Measurements from ENCODE around the gene WDR31. TPM values are rescaled to one million over a fixed set of nuclear protein-coding genes. Genes with fewer than 3 reads are reported as not detected.
"Not testable (repeated sequence)": the region's sequence is repeated elsewhere in the genome, so short reads cannot be mapped to it uniquely, and the experiment has no call there.

Gene WDR31
- total and polyA plus RNA-seq, 9 donors = 1.2 to 3.3 (median 2.4) TPM

DNA sequence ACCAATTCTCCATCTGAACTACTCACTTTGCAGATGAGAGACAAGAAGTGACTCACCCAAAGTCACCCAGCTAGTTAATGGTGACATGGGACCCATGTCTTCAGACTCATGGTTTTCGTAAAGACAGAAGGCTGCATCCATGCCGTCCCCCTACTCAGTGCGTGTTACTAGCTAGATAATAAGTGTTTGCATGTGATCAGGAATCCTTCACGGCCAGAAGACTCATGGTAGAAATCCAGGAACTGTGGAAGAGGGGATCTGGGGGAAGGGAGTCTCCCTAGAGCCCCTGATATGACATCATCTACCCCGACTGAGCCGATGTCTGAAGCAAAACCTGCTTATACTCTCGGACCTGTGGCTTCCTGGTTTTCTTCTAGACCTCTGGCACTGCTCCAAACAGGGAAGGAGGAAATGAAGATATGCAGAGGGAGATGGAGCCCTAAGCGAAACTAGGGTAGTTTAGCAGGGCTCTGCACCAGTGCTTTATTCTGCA lies 40.2 kb downstream of the WDR31 start:
- H3K36me3 ChIP-seq (ENCODE audit: control insufficient read depth, insufficient read depth, low read length) = no peaks in the 10 kb centered on the region
- peaks cover 7% of the 10 kb centered on the region for H3K27me3 ChIP-seq (ENCODE audit: control insufficient read depth, insufficient read depth, low read length)
- DNase-seq = peak; percentile 77
- H3K9me3 ChIP-seq (replicated peaks; ENCODE audit: control insufficient read depth, low read depth, low read length) = no peaks in the 10 kb centered on the region
- peaks cover 2% of the 10 kb centered on the region for H3K4me1 ChIP-seq (ENCODE audit: control insufficient read depth, insufficient read depth, low read length)
- H3K4me3 ChIP-seq (ENCODE audit: low read length) = no peak overlapping the region
- no peak overlapping the region for H3K27ac ChIP-seq (ENCODE audit: low read length)
- WGBS (ENCODE audit: insufficient coverage) = no CpG with 5 or more reads among the region's 8 CpGs

DNA sequence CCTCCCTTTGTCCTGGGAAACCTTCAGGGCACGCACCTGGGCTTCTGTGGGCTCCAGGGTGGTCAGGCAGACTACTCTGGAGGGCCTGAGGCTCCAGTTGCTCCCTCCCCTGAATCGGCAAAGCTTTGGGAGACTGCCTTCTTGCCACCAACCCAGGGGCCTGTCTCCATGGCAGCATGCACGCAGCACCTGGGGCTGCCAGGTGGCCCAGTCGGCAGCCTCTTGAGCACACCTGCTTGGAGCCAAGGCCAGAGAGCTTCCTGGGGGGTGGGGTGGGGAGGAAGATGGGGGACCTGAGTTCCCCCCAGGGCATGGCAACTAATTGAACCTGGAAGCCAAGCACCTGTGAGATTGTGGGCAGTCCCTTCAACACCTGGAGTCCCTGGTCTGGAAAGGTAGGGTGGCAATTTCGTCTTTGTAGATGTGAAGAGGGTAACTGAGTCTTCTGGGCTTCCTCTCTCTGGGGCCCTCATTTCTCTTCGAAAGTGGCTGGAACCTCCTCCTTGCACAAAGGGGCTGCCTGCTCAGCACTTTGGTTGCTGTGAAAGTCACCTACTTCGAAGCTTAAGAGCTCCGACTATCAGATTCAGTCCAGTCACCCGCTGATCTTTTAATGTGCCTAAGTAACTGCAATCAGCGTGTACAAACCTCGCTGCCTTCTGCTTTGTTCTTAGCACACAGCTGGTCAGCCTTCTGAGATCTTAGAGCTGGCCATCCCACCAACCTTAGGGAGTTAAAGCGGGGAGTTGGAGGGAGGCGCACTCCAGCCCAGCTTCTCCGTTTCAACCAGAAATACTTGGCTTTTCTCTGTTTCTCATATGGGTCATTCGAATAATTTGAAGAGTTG lies 40.9 kb downstream of the WDR31 start:
- Histone ChIP-seq H3K4me1 (ENCODE audit: control insufficient read depth, insufficient read depth, low read length) (peaks cover 2% of the 10 kb centered on the region), H3K27me3 (ENCODE audit: control insufficient read depth, insufficient read depth, low read length) (peaks cover 7% of the 10 kb centered on the region), H3K27ac (ENCODE audit: low read length) (no peak overlapping the region), H3K9me3 (replicated peaks; ENCODE audit: control insufficient read depth, low read depth, low read length) (no peaks in the 10 kb centered on the region), H3K36me3 (ENCODE audit: control insufficient read depth, insufficient read depth, low read length) (peaks cover under 1% of the 10 kb centered on the region), H3K4me3 (ENCODE audit: low read length) (no peak overlapping the region)
- 78% methylated on average over 7 of the region's 15 CpGs for WGBS (ENCODE audit: insufficient coverage)
- DNase-seq = no peak

GRCh38 chr9:113298311-113298710 lies 41.8 kb downstream of the WDR31 start:
- H3K9me3 ChIP-seq (replicated peaks; ENCODE audit: control insufficient read depth, low read depth, low read length) = no peaks in the 10 kb centered on the region
- H3K27ac ChIP-seq (ENCODE audit: low read length) = no peak overlapping the region
- no peak for DNase-seq
- H3K27me3 ChIP-seq (ENCODE audit: control insufficient read depth, insufficient read depth, low read length) = peaks cover 7% of the 10 kb centered on the region
- H3K4me3 ChIP-seq (ENCODE audit: low read length) = no peak overlapping the region
- H3K4me1 ChIP-seq (ENCODE audit: control insufficient read depth, insufficient read depth, low read length) = peaks cover 2% of the 10 kb centered on the region
- 84% methylated on average over 6 of the region's 8 CpGs for WGBS (ENCODE audit: insufficient coverage)
- peaks cover 3% of the 10 kb centered on the region for H3K36me3 ChIP-seq (ENCODE audit: control insufficient read depth, insufficient read depth, low read length)

- H3K9me3 ChIP-seq (replicated peaks; ENCODE audit: control insufficient read depth, low read depth, low read length) = no peaks in the 10 kb centered on the region
- no peak overlapping the region for H3K27ac ChIP-seq (ENCODE audit: low read length)
- H3K27me3 ChIP-seq (ENCODE audit: control insufficient read depth, insufficient read depth, low read length) = peaks cover 4% of the 10 kb centered on the region
- no peak for DNase-seq
- 69% methylated on average over 3 of the region's 9 CpGs for WGBS (ENCODE audit: insufficient coverage)
- peaks cover 2% of the 10 kb centered on the region for H3K4me1 ChIP-seq (ENCODE audit: control insufficient read depth, insufficient read depth, low read length)
- no peak overlapping the region for H3K4me3 ChIP-seq (ENCODE audit: low read length)
- peaks cover 12% of the 10 kb centered on the region for H3K36me3 ChIP-seq (ENCODE audit: control insufficient read depth, insufficient read depth, low read length)
Observed at GRCh38 chr9:113296796-113297558, 43.1 kb downstream of the WDR31 start.

DNA sequence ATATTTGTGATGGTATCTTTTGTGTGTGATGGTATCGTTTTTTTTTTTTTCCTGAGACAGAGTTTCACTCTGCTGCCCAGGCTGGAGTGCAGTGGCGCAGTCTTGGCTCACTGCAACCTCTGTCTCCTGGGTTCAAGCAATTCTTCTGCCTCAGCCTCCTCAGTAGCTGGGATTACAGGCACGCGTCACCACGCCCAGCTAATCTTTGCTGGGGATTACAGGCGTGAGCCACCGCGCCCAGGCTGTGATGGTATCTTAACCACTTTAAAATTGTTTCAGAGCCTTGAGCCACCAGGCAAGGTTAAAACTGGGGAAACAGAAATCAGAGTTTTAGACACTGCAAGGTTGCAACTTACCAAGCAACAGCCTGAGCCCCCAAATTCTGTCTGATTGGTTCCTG lies 43.8 kb downstream of the WDR31 start:
- not testable (repeated sequence) for H3K9me3 ChIP-seq (replicated peaks; ENCODE audit: control insufficient read depth, low read depth, low read length); H3K4me3 ChIP-seq (ENCODE audit: low read length); H3K27ac ChIP-seq (ENCODE audit: low read length); DNase-seq; H3K27me3 ChIP-seq (ENCODE audit: control insufficient read depth, insufficient read depth, low read length); H3K4me1 ChIP-seq (ENCODE audit: control insufficient read depth, insufficient read depth, low read length)
- peaks cover 19% of the 10 kb centered on the region for H3K36me3 ChIP-seq (ENCODE audit: control insufficient read depth, insufficient read depth, low read length)
- WGBS (ENCODE audit: insufficient coverage) = 91% methylated on average over 7 of the region's 8 CpGs

- DNase-seq = no peak
- no peak overlapping the region for H3K27ac ChIP-seq (ENCODE audit: low read length)
- peaks cover 40% of the 10 kb centered on the region for H3K36me3 ChIP-seq (ENCODE audit: control insufficient read depth, insufficient read depth, low read length)
- H3K9me3 ChIP-seq (replicated peaks; ENCODE audit: control insufficient read depth, low read depth, low read length) = no peaks in the 10 kb centered on the region
- 78% methylated on average over 4 of the region's 7 CpGs for WGBS (ENCODE audit: insufficient coverage)
- H3K4me3 ChIP-seq (ENCODE audit: low read length) = no peak overlapping the region
- no peaks in the 10 kb centered on the region for H3K4me1 ChIP-seq (ENCODE audit: control insufficient read depth, insufficient read depth, low read length)
- H3K27me3 ChIP-seq (ENCODE audit: control insufficient read depth, insufficient read depth, low read length) = peaks cover 2% of the 10 kb centered on the region
Observed at GRCh38 chr9:113293285-113293878, 46.7 kb downstream of the WDR31 start.

- H3K9me3 ChIP-seq (replicated peaks; ENCODE audit: control insufficient read depth, low read depth, low read length) = no peaks in the 10 kb centered on the region
Observed at GRCh38 chr9:113290052-113290607, 49.9 kb downstream of the WDR31 start.

GRCh38 chr9:113289091-113289490 lies 51.0 kb downstream of the WDR31 start:
- DNase-seq = no peak
- H3K27ac ChIP-seq (ENCODE audit: low read length) = no peak overlapping the region
- H3K4me1 ChIP-seq (ENCODE audit: control insufficient read depth, insufficient read depth, low read length) = no peaks in the 10 kb centered on the region
- H3K27me3 ChIP-seq (ENCODE audit: control insufficient read depth, insufficient read depth, low read length) = no peaks in the 10 kb centered on the region
- no CpG with 5 or more reads among the region's 2 CpGs for WGBS (ENCODE audit: insufficient coverage)
- no peaks in the 10 kb centered on the region for H3K9me3 ChIP-seq (replicated peaks; ENCODE audit: control insufficient read depth, low read depth, low read length)
- no peak overlapping the region for H3K4me3 ChIP-seq (ENCODE audit: low read length)
- H3K36me3 ChIP-seq (ENCODE audit: control insufficient read depth, insufficient read depth, low read length) = peaks cover 76% of the 10 kb centered on the region

More at GRCh38 chr9:113290052-113290607, 49.9 kb downstream of the WDR31 start:
- H3K27ac ChIP-seq (ENCODE audit: low read length) = no peak overlapping the region
- H3K36me3 ChIP-seq (ENCODE audit: control insufficient read depth, insufficient read depth, low read length) = peaks cover 67% of the 10 kb centered on the region
- DNase-seq = no peak
- no peaks in the 10 kb centered on the region for H3K27me3 ChIP-seq (ENCODE audit: control insufficient read depth, insufficient read depth, low read length)
- 85% methylated on average over 5 of the region's 6 CpGs for WGBS (ENCODE audit: insufficient coverage)
- no peak overlapping the region for H3K4me3 ChIP-seq (ENCODE audit: low read length)
- H3K4me1 ChIP-seq (ENCODE audit: control insufficient read depth, insufficient read depth, low read length) = no peaks in the 10 kb centered on the region

DNA sequence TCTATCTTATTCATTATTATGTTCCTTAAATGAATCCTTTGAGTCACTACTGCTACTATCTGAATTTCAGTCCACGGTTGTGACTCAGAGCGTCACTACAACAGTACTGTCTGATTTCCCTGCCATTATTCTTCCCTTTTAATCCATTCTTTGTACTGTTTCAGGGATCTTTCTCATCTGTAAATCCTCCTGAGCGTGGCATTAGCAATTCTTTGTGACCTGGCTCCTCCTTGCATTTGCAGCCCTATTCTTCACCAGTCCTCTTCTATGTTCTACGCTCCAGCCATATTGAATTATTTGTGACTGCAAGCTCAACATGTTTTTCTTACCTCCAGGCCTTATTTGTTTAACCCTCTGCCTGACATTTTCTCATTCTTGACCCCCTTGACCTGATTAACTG lies 58.7 kb downstream of the WDR31 start:
- Histone ChIP-seq H3K4me1 (ENCODE audit: control insufficient read depth, insufficient read depth, low read length) (peaks cover 2% of the 10 kb centered on the region), H3K27me3 (ENCODE audit: control insufficient read depth, insufficient read depth, low read length) (no peaks in the 10 kb centered on the region), H3K9me3 (replicated peaks; ENCODE audit: control insufficient read depth, low read depth, low read length) (no peaks in the 10 kb centered on the region), H3K27ac (ENCODE audit: low read length) (no peak overlapping the region), H3K4me3 (ENCODE audit: low read length) (no peak overlapping the region), H3K36me3 (ENCODE audit: control insufficient read depth, insufficient read depth, low read length) (peaks cover 62% of the 10 kb centered on the region)
- DNase-seq = no peak
- 94% methylated on average over 4 of the region's 4 CpGs for WGBS (ENCODE audit: insufficient coverage)

GRCh38 chr9:113278840-113279239 lies 61.2 kb downstream of the WDR31 start:
- H3K4me1 ChIP-seq (ENCODE audit: control insufficient read depth, insufficient read depth, low read length) = peaks cover 7% of the 10 kb centered on the region
- H3K27me3 ChIP-seq (ENCODE audit: control insufficient read depth, insufficient read depth, low read length) = no peaks in the 10 kb centered on the region
- WGBS (ENCODE audit: insufficient coverage) = 85% methylated on average over 4 of the region's 4 CpGs
- DNase-seq = no peak
- H3K9me3 ChIP-seq (replicated peaks; ENCODE audit: control insufficient read depth, low read depth, low read length) = no peaks in the 10 kb centered on the region
- no peak overlapping the region for H3K27ac ChIP-seq (ENCODE audit: low read length)
- H3K4me3 ChIP-seq (ENCODE audit: low read length) = no peak overlapping the region
- H3K36me3 ChIP-seq (ENCODE audit: control insufficient read depth, insufficient read depth, low read length) = peaks cover 43% of the 10 kb centered on the region
